GM12892 (cell line): ENCODE results near the gene E2F6. TPM values are rescaled to one million over a fixed set of nuclear protein-coding genes. Genes with fewer than 3 reads are reported as not detected.

Source experiments
- DNase-seq: peaks from one replicate; pipeline ENCODE4 v3.0.0; 2011; ENCODE audit not compliant: insufficient read length
- FAIRE-seq: peaks from 2 replicates; lab custom pipeline; 2011; peaks lifted over from hg19 to GRCh38; lab: Jason Lieb, UNC
- POLR2A ChIP-seq: IDR thresholded peaks from 2 replicates; pipeline ENCODE4 v1.6.1; 2011; ENCODE audit warnings: low read depth, low read length, control low read depth
- POLR2AphosphoS5 ChIP-seq: IDR thresholded peaks from 2 replicates; pipeline ENCODE4 v1.6.1; 2011; ENCODE audit warnings: low read depth, low read length, control low read depth
- TAF1 ChIP-seq: IDR thresholded peaks from 2 replicates; pipeline ENCODE4 v1.6.1; 2011; ENCODE audit warnings: low read depth, mild to moderate bottlenecking, control low read depth, low read length, borderline replicate concordance
- polyA plus RNA-seq: library from polyadenylated mRNA; unstranded; fragments of >200 nt; gene quantifications from one replicate; pipeline ENCODE4 v1.2.1, GENCODE V29; 2012; ENCODE audit warnings: missing spikeins, inconsistent platforms; ENCODE audit not compliant: missing spikeins

The E2F6 gene
- 8.1 TPM for polyA plus RNA-seq

GRCh38 chr2:11465485-11466306 is at the start of gene E2F6:
Gene E2F6, minus strand, starts transcription at chr2:11466161. Its CDS starts 282 bp downstream, at chr2:11465879.
- 0 out of 2 replicates have a peak, but pooled peaks have one; percentile 36 for TF ChIP-seq POLR2AphosphoS5
- peak; percentile 72; the same call in 1 of the 2 replicates for TF ChIP-seq TAF1
- TF ChIP-seq POLR2A = peak; percentile 67; the same call in 1 of the 2 replicates
- FAIRE-seq (peak; percentile 57), DNase-seq (peak; percentile 63)

- FAIRE-seq = no peak
- TF ChIP-seq POLR2AphosphoS5 = no peak
- TF ChIP-seq TAF1 = no peak
- no peak for TF ChIP-seq POLR2A
- DNase-seq = no peak
These were observed 49.6 kb upstream of the E2F6 start for GRCh38 chr2:11515490-11515981.

- DNase-seq = no peak
- TF ChIP-seq POLR2AphosphoS5 (no peak), POLR2A (no peak)
- FAIRE-seq = no peak
These were observed 48.9 kb upstream of the E2F6 start for GRCh38 chr2:11514904-11515303.

GRCh38 chr2:11514081-11514730 is 48.2 kb upstream of the E2F6 start:
- DNase-seq (no peak), FAIRE-seq (no peak)

GRCh38 chr2:11513319-11513718 is 47.4 kb upstream of the E2F6 start:
- FAIRE-seq = no peak
- no peak for DNase-seq
- TF ChIP-seq POLR2A (no peak), POLR2AphosphoS5 (no peak), TAF1 (no peak)

More at GRCh38 chr2:11514081-11514730, 48.2 kb upstream of the E2F6 start:
- TF ChIP-seq POLR2A = no peak
- no peak for TF ChIP-seq TAF1
- TF ChIP-seq POLR2AphosphoS5 = no peak

- no peak for TF ChIP-seq POLR2AphosphoS5
- no peak for TF ChIP-seq POLR2A
- TF ChIP-seq TAF1 = no peak
- DNase-seq = no peak
- FAIRE-seq = no peak
These were observed 46.5 kb upstream of the E2F6 start for GRCh38 chr2:11512431-11512830.

- FAIRE-seq (no peak), DNase-seq (no peak)
- TF ChIP-seq POLR2A = no peak
- TF ChIP-seq POLR2AphosphoS5 = no peak
- TF ChIP-seq TAF1 = no peak
These were observed 43.8 kb upstream of the E2F6 start for GRCh38 chr2:11509657-11510360.

GRCh38 chr2:11508279-11508678 is 42.3 kb upstream of the E2F6 start:
- DNase-seq = no peak
- TF ChIP-seq TAF1 (no peak), POLR2A (no peak), POLR2AphosphoS5 (no peak)
- FAIRE-seq = no peak

GRCh38 chr2:11507517-11507916 is 41.6 kb upstream of the E2F6 start:
- DNase-seq = no peak
- FAIRE-seq = no peak
- no peak for TF ChIP-seq POLR2A
- TF ChIP-seq TAF1 = no peak
- no peak for TF ChIP-seq POLR2AphosphoS5

GRCh38 chr2:11506611-11506969 is 40.6 kb upstream of the E2F6 start:
- TF ChIP-seq TAF1 (no peak), POLR2A (no peak), POLR2AphosphoS5 (no peak)
- FAIRE-seq = no peak
- DNase-seq = no peak

GRCh38 chr2:11505652-11506610 is 40.0 kb upstream of the E2F6 start:
- FAIRE-seq (peak; percentile 27), DNase-seq (no peak)
- TF ChIP-seq TAF1 (no peak), POLR2AphosphoS5 (no peak), POLR2A (no peak)
